MM.1S (cell line): ENCODE results near the gene ITGA4.

Source experiments
- DNase-seq: peaks from one replicate; pipeline ENCODE4 v3.0.0-alpha.2; 2015
- H2AFZ ChIP-seq: fragments of 300-600 bp; sonication (generic); 2 replicates; pipeline ENCODE4 v1.6.0; 2016; ENCODE audit warnings: antibody characterized with exemption, low read length
- H3F3A ChIP-seq: fragments of 300-600 bp; sonication (generic); 2 replicates; pipeline ENCODE4 v1.6.1; 2016; ENCODE audit warnings: mild to moderate bottlenecking, antibody characterized with exemption, low read length, moderate library complexity, mixed read lengths; ENCODE audit not compliant: insufficient read depth
- H3K27ac ChIP-seq: fragments of 300-600 bp; sonication (generic); 2 replicates; pipeline ENCODE4 v1.5.1; 2016; ENCODE audit warnings: mild to moderate bottlenecking, low read length
- H3K27me3 ChIP-seq: fragments of 300-600 bp; sonication (generic); replicated peaks from 2 replicates; pipeline ENCODE4 v1.6.0; 2016; ENCODE audit warnings: low read length; ENCODE audit not compliant: insufficient read depth
- H3K36me3 ChIP-seq: fragments of 300-600 bp; sonication (generic); replicated peaks from 2 replicates; pipeline ENCODE4 v1.6.1; 2016; ENCODE audit warnings: mild to moderate bottlenecking, low read length, mixed read lengths; ENCODE audit not compliant: insufficient read depth
- H3K4me1 ChIP-seq: fragments of 300-600 bp; sonication (generic); 2 replicates; pipeline ENCODE4 v1.6.1; 2016; ENCODE audit warnings: low read length, mixed read lengths
- H3K4me2 ChIP-seq: fragments of 300-600 bp; sonication (generic); 2 replicates; pipeline ENCODE4 v1.6.0; 2016; ENCODE audit warnings: low read depth, low read length
- H3K4me3 ChIP-seq: fragments of 300-600 bp; sonication (generic); 2 replicates; pipeline ENCODE4 v1.5.1; 2016; ENCODE audit warnings: low read length, mixed read lengths
- H3K79me2 ChIP-seq: fragments of 300-600 bp; sonication (generic); 2 replicates; pipeline ENCODE4 v1.6.1; 2016; ENCODE audit warnings: mixed run types, low read length, mixed read lengths
- H3K9ac ChIP-seq: fragments of 300-600 bp; sonication (generic); 2 replicates; pipeline ENCODE4 v1.6.1; 2016; ENCODE audit warnings: low read length, mixed read lengths
- H3K9me2 ChIP-seq: fragments of 300-600 bp; sonication (generic); replicated peaks from 2 replicates; pipeline ENCODE4 v1.6.1; 2016; ENCODE audit warnings: mild to moderate bottlenecking, low read length, mixed read lengths; ENCODE audit not compliant: insufficient read depth
- H3K9me3 ChIP-seq: fragments of 300-600 bp; sonication (generic); replicated peaks from 2 replicates; pipeline ENCODE4 v1.6.1; 2016; ENCODE audit warnings: mild to moderate bottlenecking, low read length, mixed read lengths; ENCODE audit not compliant: insufficient read depth
- H4K20me1 ChIP-seq: fragments of 300-600 bp; sonication (generic); 2 replicates; pipeline ENCODE4 v1.6.1; 2016; ENCODE audit warnings: mild to moderate bottlenecking, low read length, moderate library complexity, mixed read lengths; ENCODE audit not compliant: insufficient read depth
- EZH2 ChIP-seq: fragments of 300-600 bp; sonication (generic); optimal IDR thresholded peaks from 2 replicates; pipeline ENCODE3; 2017; ENCODE audit warnings: low read depth, mild to moderate bottlenecking, antibody characterized with exemption, low read length, mixed read lengths
- EZH2phosphoT487 ChIP-seq: fragments of 300-600 bp; sonication (generic); IDR thresholded peaks from 2 replicates; pipeline ENCODE4 v1.6.1; 2018; ENCODE audit warnings: antibody characterized with exemption, low read length
- TF ChIP-seq, protein P1 (sequence below): fragments of 300-600 bp; sonication (generic); IDR thresholded peaks from 2 replicates; pipeline ENCODE4 v1.5.1; 2016; ENCODE audit warnings: antibody characterized with exemption, low read length, mixed read lengths

Gene ITGA4

DNA sequence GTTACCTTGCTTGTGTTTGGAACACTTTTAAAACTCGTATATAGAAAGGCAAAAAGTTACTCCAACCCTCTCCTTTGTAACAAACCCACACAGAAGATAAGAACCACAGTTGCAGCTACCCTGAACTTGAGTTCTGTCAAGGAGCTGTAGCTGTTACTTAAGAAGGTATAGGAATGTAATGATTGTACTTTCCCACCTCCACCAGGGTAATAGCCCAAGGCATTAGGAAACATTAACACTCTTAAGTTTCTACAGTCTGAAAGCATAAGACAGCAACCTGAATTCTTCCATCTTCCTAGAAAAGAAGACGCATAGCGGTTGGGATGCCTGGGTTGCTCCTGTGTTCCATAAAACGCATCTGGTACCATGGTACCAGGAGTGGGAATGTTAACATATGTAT, 43.0 kb downstream of the ITGA4 start:
- H3K27me3 ChIP-seq: no peaks in the 10 kb centered on the region
- H3K9me2 ChIP-seq: no peaks in the 10 kb centered on the region
- no peak overlapping the region for H3K4me3 ChIP-seq
- DNase-seq: no peak
- H3K4me1 ChIP-seq: no peaks in the 10 kb centered on the region
- H3K27ac ChIP-seq: no peak overlapping the region
- no peak overlapping the region for H3K9ac ChIP-seq
- no peaks in the 10 kb centered on the region for H3F3A ChIP-seq
- no peak overlapping the region for H2AFZ ChIP-seq
- H3K4me2 ChIP-seq: no peak overlapping the region
- H3K36me3 ChIP-seq: peaks cover 25% of the 10 kb centered on the region
- H3K9me3 ChIP-seq: no peaks in the 10 kb centered on the region
- H4K20me1 ChIP-seq: no peaks in the 10 kb centered on the region
- TF ChIP-seq, protein P1, sequence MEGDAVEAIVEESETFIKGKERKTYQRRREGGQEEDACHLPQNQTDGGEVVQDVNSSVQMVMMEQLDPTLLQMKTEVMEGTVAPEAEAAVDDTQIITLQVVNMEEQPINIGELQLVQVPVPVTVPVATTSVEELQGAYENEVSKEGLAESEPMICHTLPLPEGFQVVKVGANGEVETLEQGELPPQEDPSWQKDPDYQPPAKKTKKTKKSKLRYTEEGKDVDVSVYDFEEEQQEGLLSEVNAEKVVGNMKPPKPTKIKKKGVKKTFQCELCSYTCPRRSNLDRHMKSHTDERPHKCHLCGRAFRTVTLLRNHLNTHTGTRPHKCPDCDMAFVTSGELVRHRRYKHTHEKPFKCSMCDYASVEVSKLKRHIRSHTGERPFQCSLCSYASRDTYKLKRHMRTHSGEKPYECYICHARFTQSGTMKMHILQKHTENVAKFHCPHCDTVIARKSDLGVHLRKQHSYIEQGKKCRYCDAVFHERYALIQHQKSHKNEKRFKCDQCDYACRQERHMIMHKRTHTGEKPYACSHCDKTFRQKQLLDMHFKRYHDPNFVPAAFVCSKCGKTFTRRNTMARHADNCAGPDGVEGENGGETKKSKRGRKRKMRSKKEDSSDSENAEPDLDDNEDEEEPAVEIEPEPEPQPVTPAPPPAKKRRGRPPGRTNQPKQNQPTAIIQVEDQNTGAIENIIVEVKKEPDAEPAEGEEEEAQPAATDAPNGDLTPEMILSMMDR: no peak
- no peak for TF ChIP-seq EZH2phosphoT487
- TF ChIP-seq EZH2: no peak
- no peaks in the 10 kb centered on the region; the same call in 1 of the 2 replicates for H3K79me2 ChIP-seq

DNA sequence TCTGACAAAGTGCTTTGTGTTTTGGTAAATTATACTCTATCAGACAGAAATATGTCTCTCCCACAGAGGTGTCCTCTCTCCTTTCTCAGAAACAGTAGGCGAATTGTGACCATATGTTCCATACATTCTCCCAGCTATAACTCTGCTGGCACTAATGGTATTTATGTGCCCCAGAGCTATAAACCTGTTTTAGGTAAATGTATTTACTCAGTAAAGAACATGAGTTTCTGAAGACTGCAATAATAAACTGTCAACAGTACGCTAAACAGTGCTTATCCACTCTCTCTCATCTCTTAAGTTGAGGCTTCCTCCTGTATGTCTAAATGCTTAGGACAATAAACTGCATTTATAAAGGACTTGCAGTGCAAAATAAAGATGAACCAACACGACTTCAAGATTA, 58.5 kb downstream of the ITGA4 start:
- H3K9me2 ChIP-seq: no peaks in the 10 kb centered on the region
- H3K27me3 ChIP-seq: no peaks in the 10 kb centered on the region
- H3K4me3 ChIP-seq: no peak overlapping the region
- no peaks in the 10 kb centered on the region for H3K4me1 ChIP-seq
- TF ChIP-seq EZH2phosphoT487 (no peak), EZH2 (no peak)
- TF ChIP-seq, protein P1: no peak
- no peak overlapping the region for H3K27ac ChIP-seq
- no peak overlapping the region for H3K9ac ChIP-seq
- no peaks in the 10 kb centered on the region for H3K79me2 ChIP-seq
- no peaks in the 10 kb centered on the region for H3K9me3 ChIP-seq
- DNase-seq: no peak
- H4K20me1 ChIP-seq: no peaks in the 10 kb centered on the region
- no peaks in the 10 kb centered on the region for H3F3A ChIP-seq
- peaks cover 18% of the 10 kb centered on the region for H3K36me3 ChIP-seq
- H2AFZ ChIP-seq: no peak overlapping the region
- H3K4me2 ChIP-seq: no peak overlapping the region

DNA sequence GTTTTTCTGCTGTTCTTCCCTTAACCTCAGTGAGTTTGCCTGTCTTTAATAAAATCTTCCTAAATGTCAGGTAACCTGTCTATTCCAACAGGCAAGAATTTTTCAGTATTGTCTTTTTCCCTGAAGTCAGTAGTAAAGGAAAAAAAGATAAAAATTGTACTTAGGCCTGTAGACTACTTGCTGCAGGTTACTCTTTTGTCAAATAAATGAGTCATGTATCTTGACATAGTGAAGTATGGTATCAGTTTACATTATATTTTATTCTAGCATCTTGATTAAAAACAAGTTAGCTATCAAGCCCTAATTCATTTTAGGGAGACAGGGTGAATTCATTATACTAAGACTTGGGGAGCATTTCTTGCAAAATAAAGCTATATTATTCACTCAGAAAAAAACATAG, 59.8 kb downstream of the ITGA4 start:
- Histone ChIP-seq H3K79me2 (no peaks in the 10 kb centered on the region), H3K9ac (no peak overlapping the region), H3K36me3 (peaks cover 11% of the 10 kb centered on the region), H3K4me3 (no peak overlapping the region), H3K9me2 (no peaks in the 10 kb centered on the region), H3K4me2 (no peak overlapping the region), H3K9me3 (no peaks in the 10 kb centered on the region), H3F3A (no peaks in the 10 kb centered on the region), H3K27ac (no peak overlapping the region), H2AFZ (no peak overlapping the region), H3K27me3 (no peaks in the 10 kb centered on the region), H4K20me1 (no peaks in the 10 kb centered on the region), H3K4me1 (no peaks in the 10 kb centered on the region)
- TF ChIP-seq, protein P1: no peak
- TF ChIP-seq EZH2phosphoT487 (no peak), EZH2 (no peak)
- DNase-seq: no peak
